OCI-LY3 (cell line): ENCODE results near the gene OTUD4.

Experiments
- H2AFZ ChIP-seq: fragments of 200-600, 300-600 bp; shearing (Covaris generic); 2 replicates; pipeline ENCODE4 v1.6.0; 2014; ENCODE audit warnings: antibody characterized with exemption, low read depth, low read length
- H3K27ac ChIP-seq: fragments of 200-600, 300-600 bp; sonication (generic); 2 replicates; pipeline ENCODE4 v1.5.1; 2014; ENCODE audit warnings: mild to moderate bottlenecking, low read length, moderate library complexity, mixed read lengths
- H3K27me3 ChIP-seq: fragments of 200-600, 300-600 bp; sonication (generic); 2 replicates; pipeline ENCODE4 v1.6.1; 2014; ENCODE audit warnings: low read depth, low read length, mixed read lengths
- H3K36me3 ChIP-seq: fragments of 200-600, 300-600 bp; sonication (generic); replicated peaks from 2 replicates; pipeline ENCODE3; 2014; ENCODE audit warnings: low read depth, low read length, mixed read lengths
- H3K4me1 ChIP-seq: fragments of 300-600, 200-600 bp; sonication (generic); 2 replicates; pipeline ENCODE4 v1.6.1; 2014; ENCODE audit warnings: low read length, mixed read lengths
- H3K4me2 ChIP-seq: fragments of 200-600, 300-600 bp; sonication (generic); 2 replicates; pipeline ENCODE4 v1.6.1; 2014; ENCODE audit warnings: low read length, mixed read lengths
- H3K4me3 ChIP-seq: fragments of 300-600, 200-600 bp; sonication (generic); 2 replicates; pipeline ENCODE4 v1.5.1; 2014; ENCODE audit warnings: antibody characterized with exemption, mild to moderate bottlenecking, low read length, moderate library complexity
- H3K79me2 ChIP-seq: fragments of 300-600, 200-600 bp; shearing (Covaris generic); 2 replicates; pipeline ENCODE4 v1.6.1; 2014; ENCODE audit warnings: mild to moderate bottlenecking, low read length, mixed read lengths
- H3K9ac ChIP-seq: fragments of 300-600, 200-600 bp; shearing (Covaris generic); 2 replicates; pipeline ENCODE4 v1.6.0; 2014; ENCODE audit warnings: mild to moderate bottlenecking, low read length, moderate library complexity
- H3K9me3 ChIP-seq: fragments of 200-600, 300-600 bp; shearing (Covaris generic); 2 replicates; pipeline ENCODE4 v1.6.1; 2014; ENCODE audit warnings: low read length, mixed read lengths; ENCODE audit not compliant: insufficient read depth
- H4K20me1 ChIP-seq: fragments of 200-600, 300-600 bp; sonication (generic); 2 replicates; pipeline ENCODE4 v1.6.1; 2016; ENCODE audit warnings: low read length, mixed read lengths; ENCODE audit not compliant: insufficient read depth
- EZH2phosphoT487 ChIP-seq: fragments of 200-600 bp; shearing (Covaris generic); IDR thresholded peaks from 2 replicates; pipeline ENCODE4 v1.6.1; 2018; ENCODE audit warnings: antibody characterized with exemption, mixed run types, low read depth
- TF ChIP-seq, protein P1 (sequence below): fragments of 200-600, 300-600 bp; sonication (generic); IDR thresholded peaks from 2 replicates; pipeline ENCODE4 v1.5.1; 2014; ENCODE audit warnings: antibody characterized with exemption, low read length, low read depth

Gene OTUD4

DNA sequence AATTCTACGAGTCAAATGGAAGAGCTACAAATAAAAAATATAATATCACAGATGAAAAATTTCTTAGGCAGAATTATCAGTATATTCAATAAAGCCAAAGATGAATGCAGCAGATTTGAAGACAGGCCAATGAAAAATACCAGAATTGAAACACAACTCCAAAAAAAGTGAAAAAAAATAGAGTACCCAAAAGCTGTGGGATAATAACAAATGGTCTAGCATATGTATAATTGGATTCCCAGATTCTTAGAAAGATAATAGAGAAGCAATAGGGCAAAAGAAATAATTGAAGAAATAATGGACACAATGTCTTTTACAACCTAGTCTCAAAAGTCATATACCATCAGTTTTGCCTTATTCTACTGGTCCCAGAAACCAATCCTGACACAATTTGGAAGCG, 86.8 kb downstream of the OTUD4 start:
- H4K20me1 ChIP-seq = 0 out of 2 replicates have a peak, but pooled peaks cover 3% of the 10 kb centered on the region
- H3K4me2 ChIP-seq = no peak overlapping the region
- H3K27me3 ChIP-seq = no peaks in the 10 kb centered on the region
- H2AFZ ChIP-seq = no peak overlapping the region
- H3K4me3 ChIP-seq = no peak overlapping the region
- H3K4me1 ChIP-seq = peaks cover 10% of the 10 kb centered on the region
- no peak overlapping the region for H3K9ac ChIP-seq
- TF ChIP-seq, protein P1, sequence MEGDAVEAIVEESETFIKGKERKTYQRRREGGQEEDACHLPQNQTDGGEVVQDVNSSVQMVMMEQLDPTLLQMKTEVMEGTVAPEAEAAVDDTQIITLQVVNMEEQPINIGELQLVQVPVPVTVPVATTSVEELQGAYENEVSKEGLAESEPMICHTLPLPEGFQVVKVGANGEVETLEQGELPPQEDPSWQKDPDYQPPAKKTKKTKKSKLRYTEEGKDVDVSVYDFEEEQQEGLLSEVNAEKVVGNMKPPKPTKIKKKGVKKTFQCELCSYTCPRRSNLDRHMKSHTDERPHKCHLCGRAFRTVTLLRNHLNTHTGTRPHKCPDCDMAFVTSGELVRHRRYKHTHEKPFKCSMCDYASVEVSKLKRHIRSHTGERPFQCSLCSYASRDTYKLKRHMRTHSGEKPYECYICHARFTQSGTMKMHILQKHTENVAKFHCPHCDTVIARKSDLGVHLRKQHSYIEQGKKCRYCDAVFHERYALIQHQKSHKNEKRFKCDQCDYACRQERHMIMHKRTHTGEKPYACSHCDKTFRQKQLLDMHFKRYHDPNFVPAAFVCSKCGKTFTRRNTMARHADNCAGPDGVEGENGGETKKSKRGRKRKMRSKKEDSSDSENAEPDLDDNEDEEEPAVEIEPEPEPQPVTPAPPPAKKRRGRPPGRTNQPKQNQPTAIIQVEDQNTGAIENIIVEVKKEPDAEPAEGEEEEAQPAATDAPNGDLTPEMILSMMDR = no peak
- no peak for TF ChIP-seq EZH2phosphoT487
- peaks cover 62% of the 10 kb centered on the region for H3K36me3 ChIP-seq
- no peak overlapping the region for H3K27ac ChIP-seq
- peaks cover 12% of the 10 kb centered on the region; the same call in 1 of the 2 replicates for H3K9me3 ChIP-seq
- peaks cover 84% of the 10 kb centered on the region for H3K79me2 ChIP-seq

DNA sequence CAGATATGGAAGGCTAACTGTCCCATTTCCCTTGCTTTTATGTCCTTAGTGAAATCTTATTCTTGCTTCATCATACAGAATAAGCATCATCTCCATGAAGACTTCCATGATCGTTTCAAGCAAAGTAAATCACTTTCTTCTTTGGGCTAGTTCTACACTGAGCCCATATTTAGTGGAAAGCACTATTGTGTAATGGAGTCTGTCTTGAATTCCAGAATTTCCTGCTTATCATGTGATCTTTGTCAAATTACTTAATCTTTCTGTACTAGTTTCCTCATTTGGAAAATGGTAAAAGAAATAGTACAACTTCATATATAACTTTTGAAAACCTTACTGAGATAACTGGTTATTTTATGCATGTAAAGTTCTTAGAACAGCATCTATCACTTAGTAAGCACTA, 90.0 kb downstream of the OTUD4 start:
- Histone ChIP-seq H3K4me3 (no peak overlapping the region), H3K4me2 (no peak overlapping the region), H3K27ac (no peak overlapping the region), H3K27me3 (no peaks in the 10 kb centered on the region), H3K36me3 (peaks cover 78% of the 10 kb centered on the region), H4K20me1 (0 out of 2 replicates have a peak, but pooled peaks cover 10% of the 10 kb centered on the region), H3K79me2 (peaks cover 79% of the 10 kb centered on the region), H3K4me1 (peaks cover 2% of the 10 kb centered on the region; the same call in 1 of the 2 replicates), H3K9me3 (peaks cover 12% of the 10 kb centered on the region; the same call in 1 of the 2 replicates), H2AFZ (no peak overlapping the region), H3K9ac (no peak overlapping the region)
- TF ChIP-seq EZH2phosphoT487 = no peak
- TF ChIP-seq, protein P1 = no peak

DNA sequence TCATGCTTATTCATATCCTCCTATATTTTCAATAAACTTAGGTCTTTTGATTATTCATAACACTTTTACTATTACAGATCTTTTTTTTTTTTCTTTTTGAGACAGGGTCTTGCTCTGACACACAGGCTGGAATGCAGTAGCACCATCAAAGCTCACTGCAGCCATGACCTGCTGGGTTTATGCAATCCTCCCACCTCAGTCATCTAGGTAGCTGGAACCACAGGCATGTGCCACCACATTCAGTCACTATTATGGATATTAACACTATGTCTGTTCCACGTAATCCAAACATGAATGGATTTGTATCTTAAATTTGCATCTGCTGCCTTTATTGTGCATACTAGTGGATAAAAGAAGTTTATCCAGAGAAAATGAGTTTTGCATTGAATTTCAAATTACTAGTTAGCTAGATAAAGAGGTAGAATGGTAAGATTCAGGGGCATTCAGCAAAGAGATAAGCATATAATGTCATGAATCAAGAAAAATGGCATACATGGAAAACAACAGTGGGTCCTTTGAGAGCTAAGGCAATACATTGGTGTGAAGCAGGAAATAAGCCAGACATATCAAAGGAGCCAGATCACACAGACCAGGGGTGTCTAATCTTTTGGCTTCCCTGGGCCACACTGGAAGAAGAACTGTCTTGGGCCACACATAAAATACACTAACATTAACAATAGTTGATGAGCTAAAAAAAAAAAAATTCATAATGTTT, 96.3 kb downstream of the OTUD4 start:
- Histone ChIP-seq H3K4me1 (no peaks in the 10 kb centered on the region), H3K27me3 (no peaks in the 10 kb centered on the region), H3K79me2 (peaks cover 54% of the 10 kb centered on the region), H3K36me3 (peaks cover 52% of the 10 kb centered on the region), H3K4me3 (no peak overlapping the region), H2AFZ (no peak overlapping the region), H3K9ac (no peak overlapping the region), H4K20me1 (0 out of 2 replicates have a peak, but pooled peaks cover 7% of the 10 kb centered on the region), H3K27ac (no peak overlapping the region), H3K9me3 (no peaks in the 10 kb centered on the region), H3K4me2 (no peak overlapping the region)
- no peak for TF ChIP-seq EZH2phosphoT487
- TF ChIP-seq, protein P1 = no peak
